GM12878 (cell line): ENCODE data around the gene CPA2. TPM values are rescaled to one million over a fixed set of nuclear protein-coding genes. Genes with fewer than 3 reads are reported as not detected.

Experiments
- BCLAF1 ChIP-seq: fragments of 450-650 bp; IDR thresholded peaks from 2 replicates; pipeline ENCODE4 v1.6.1; 2017; ENCODE audit warnings: antibody characterized with exemption, mild to moderate bottlenecking, moderate library complexity
- CEBPZ ChIP-seq: fragments of 150-350 bp; IDR thresholded peaks from 2 replicates; pipeline ENCODE4 v1.6.1; 2016; ENCODE audit warnings: low read depth, low read length
- CUX1 ChIP-seq: IDR thresholded peaks from 2 replicates; pipeline ENCODE4 v1.6.1; 2012; ENCODE audit warnings: improper control_type of control experiment, low read depth, low read length; ENCODE audit not compliant: insufficient replicate concordance
- FOXM1 ChIP-seq: IDR thresholded peaks from 2 replicates; pipeline ENCODE4 v1.6.1; 2012; ENCODE audit warnings: low read depth, mild to moderate bottlenecking, inconsistent platforms, low read length, moderate library complexity
- polyA plus RNA-seq, 11 experiments: library from polyadenylated mRNA; depleted of rRNA in 4 of 11; unstranded in 6 of 11; stranded (reverse) in 5 of 11; fragments of >200 nt; fragmentation: Nextera tagmentation in 4 of 11; fragmentation: Illumina TruSeq in 1 of 11; extraction: Ambion mirVana in 4 of 11; extraction: Trizol in 1 of 11; gene quantifications; 1 replicate in 1 of 11; 2 replicates in 10 of 11; pipeline versions ENCODE4 v1.2.1 to v1.2.3, GENCODE V29; 2011 to 2016; ENCODE audit warnings: inconsistent platforms in 2 of 11, missing spikeins in 2 of 11, low read depth in 1 of 11
- total RNA-seq, 4 experiments: library from RNA; depleted of rRNA in 3 of 4; stranded (reverse); fragments of >200 nt in 3 of 4; fragmentation: Illumina TruSeq in 1 of 4; extraction: Trizol in 1 of 4; gene quantifications; 2 replicates each; pipeline versions ENCODE4 v1.2.1 to v1.2.3, GENCODE V29; 2013 to 2021

The CPA2 gene
- total and polyA plus RNA-seq, 10 of the 15 experiments (the other 5 are each of a cell fraction or from before 2014, with no cell fraction given), result 0.04 to 1.9 TPM; not detected in 8

GRCh38 chr7:130272381-130273080 is 5.9 kb downstream of the CPA2 start (continued):
- TF ChIP-seq BCLAF1 (no peak), CUX1 (no peak), FOXM1 (no peak), CEBPZ (no peak)
